HCEC 1CT (cell line): ENCODE measurements around the gene PLCB4.

ENCODE experiments used
- DNase-seq: peaks from one replicate; pipeline ENCODE4 v3.0.0-alpha.2; 2017

Gene PLCB4

DNA sequence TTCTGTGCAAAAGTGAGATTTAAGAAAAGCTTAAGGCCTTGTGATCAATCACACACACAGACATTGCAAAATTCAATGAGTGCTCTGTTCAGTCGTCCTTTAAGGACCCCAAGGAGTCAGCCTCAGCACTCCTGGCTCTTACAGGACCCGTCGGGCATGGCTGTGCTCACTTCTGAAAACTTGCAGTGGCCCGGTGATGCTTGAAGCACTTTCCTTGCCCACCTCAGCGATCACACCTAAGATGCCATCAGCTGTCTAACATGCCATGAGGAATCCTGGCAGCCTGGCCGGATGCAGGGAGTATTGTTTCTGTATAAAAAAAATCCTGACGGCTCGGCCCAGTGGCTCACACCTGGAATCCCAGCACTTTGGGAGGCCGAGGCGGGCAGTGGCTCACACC is 344.1 kb downstream of the PLCB4 start:
- no peak for DNase-seq

DNA sequence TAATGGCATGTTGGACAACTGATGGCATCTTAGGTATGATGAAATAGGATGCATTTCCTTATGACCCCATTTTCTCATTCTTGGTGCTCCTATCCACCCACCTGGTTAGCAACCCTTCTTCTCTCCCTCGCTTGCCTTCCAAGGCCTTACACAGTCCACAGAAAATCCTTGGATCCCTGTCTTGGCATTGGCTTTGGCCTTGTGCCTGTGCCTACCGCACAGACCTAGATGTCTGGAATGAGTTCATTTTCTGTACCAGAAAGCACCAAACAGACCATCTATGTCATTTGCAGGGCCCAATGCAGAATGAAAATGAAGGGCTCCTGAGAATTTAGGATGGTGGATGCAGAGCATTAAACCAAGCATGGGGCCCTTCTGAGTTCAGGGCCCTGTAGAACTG is 346.5 kb downstream of the PLCB4 start:
- DNase-seq, result no peak

DNA sequence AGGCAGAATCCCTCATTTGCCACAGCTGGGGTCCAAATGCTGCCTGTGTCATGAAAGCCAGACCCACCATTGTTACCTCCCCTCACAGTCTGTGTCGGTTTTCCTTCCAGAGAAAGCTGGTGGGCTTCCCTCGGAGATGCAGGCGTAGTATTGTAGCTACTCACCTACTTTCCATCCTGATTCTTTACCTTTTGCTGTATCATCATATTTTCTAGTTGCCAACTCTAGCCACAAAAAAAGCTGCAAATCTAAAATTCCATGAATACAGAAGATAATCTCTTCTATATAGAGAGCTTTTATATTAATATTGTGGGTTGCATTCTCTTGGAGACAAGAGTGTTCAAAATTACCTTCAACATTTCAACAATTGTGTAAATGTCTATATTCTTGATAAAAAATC is 347.5 kb downstream of the PLCB4 start:
- no peak for DNase-seq

DNA sequence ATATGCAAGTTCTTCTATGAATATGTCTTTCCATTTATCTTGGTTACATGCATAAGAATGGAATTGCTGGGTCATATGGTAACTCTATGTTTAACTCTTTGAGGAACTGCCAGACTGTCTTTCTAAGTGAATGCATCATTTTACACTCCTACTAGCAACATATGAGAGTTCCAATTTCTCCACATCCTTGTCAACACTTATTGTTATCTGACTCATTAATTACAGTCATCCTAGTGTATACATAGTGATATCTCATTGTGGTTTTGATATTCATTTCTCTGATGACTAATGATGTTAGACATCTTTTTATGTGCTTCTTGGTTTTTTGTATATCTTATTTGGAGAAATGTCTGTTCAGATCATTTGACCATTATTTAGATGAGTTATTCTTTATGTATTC is 348.8 kb downstream of the PLCB4 start:
- peak; percentile 91 for DNase-seq

DNA sequence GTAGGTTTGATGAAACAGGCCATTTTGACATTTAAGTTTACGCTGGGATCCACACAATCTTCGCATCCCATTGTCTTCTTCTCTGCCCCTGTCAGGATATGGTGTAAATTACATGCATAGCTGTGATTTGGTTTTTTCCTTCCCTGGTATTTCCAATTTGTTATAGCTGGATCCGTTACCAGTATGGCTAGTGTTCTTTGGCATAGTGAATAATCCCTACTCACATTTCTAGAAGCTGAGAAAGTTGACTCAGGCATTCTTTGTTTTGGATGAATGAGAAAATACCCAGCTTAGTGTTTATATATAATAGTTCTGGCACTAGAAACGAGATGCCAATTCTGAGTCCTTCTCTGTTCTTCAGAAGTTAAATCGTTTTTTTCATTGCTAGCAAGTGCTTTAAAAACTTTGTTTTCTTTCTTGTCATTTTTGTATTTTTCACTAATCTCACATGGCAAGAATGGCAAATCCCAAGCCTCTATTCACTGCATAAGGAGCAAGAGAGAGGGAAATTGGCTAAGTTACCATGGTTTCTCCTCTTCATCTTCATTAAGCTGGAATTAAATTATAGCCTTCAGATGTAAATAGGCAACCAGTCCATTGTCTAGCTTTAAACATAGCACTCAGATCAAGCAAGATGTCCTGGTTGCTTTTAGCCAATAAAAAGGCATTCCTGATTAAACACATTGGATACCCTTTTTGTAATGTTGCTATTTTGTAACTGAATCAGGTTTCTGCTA is 353.6 kb downstream of the PLCB4 start:
- DNase-seq, result no peak

DNA sequence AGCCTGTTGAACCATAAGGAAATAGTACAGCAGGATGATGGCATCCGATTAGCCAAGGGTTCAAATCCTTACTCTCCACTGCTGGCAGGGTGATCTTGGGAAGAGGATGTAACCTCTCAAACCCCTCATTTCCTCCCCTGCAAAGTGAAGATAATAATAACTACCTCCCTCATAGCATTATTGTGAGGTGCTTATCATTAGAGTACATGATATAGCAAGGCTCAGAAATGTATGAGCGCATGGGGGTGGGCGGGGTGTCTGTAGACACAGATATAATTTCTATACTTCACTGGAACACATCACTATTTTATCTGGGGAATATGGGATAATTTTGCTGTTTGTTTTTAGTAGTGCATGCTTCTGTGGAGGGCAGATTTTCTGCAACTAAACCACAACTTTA is 355.7 kb downstream of the PLCB4 start:
- no peak for DNase-seq

DNA sequence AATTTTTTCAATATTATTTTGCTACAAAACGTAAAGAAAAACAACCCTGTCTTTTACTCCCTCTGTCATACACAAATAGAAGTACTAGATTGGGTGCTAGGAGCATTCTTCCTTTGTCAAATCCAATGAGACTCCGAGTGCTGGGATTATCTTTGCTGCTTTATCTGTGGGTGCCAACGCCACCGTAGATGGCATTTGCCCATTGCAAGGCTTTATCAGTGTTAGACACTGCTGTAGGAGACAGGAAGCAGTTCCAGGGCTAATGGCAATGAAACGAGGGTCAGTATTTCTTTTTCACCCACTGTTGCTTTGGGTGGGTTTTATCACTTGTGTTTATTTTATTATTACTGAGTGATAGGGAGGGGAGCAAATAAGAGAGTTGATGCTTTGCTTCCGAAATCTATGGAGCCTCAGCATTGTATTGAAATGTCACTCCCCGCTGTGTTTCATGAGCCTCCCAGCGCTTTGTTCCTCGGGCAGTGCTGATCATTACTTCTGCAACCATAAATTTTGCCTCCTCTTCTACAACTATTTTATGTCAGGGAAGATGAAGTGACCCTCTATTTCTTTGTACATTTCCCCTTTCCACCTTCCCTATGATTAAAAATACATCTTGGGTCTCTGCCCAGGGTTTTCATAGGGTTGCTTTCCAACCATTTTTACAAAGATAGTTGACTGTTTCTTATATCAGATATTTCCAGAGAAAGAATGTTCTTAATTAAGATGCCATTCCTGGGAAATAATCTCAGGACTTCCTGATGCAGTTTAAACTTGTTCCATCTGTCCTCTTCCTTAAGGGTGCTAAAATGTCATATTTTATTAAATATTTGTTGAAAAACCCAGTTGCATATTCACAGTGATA is 358.8 kb downstream of the PLCB4 start:
- no peak for DNase-seq

DNA sequence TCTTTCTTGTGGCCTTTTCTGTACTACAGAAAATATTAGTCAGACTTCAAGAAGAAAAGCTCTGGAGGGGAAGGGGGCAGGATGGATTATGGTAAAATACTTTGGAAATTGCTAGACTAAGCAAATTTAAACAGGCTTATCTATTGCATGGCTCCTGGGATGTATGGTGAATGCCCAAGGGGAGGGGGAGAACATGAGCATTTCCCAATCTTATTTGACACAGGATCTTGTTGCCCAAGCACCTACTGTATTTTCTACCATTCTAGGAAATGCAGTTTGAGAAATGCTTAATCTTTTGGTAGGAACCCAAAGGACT is 359.4 kb downstream of the PLCB4 start:
- DNase-seq, result no peak

DNA sequence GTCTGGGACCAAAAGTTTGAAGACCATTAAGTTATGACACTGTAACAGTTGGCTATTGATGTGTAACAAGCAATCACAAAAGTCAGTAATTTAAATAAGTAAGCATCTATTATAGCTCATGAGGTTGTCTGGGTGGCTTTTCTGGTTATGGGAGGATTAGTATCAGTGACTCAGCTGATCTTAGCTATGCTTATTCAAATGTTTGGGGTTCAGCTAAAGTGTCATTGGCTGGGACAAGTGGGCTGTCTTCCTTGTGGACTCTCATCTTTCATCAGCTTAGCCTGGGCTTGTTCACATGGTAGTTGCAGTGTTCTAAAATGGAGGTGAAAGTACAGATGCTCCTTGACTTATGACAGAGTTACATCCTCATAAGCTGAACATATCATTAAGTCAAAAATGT is 370.9 kb downstream of the PLCB4 start:
- DNase-seq, result peak; percentile 20

DNA sequence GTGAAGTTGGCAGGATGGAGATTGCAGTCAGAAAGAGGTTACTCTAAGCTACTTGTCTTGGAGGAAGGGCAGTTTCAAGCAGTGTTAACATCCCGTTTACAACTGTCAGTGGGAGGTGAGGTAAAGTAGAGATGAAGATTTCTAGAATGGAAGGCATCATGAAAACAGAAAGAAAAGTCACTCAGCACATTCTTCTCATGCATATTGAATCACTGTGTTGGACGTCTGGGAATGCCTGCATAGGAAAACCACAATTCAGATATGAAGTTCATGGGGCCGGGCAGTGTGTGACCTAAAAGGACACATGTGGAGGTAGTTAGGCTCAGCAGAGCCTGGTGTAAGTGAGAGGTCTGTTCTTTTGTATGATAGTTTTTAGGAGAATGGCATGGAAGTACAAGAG is 372.0 kb downstream of the PLCB4 start:
- DNase-seq, result no peak

DNA sequence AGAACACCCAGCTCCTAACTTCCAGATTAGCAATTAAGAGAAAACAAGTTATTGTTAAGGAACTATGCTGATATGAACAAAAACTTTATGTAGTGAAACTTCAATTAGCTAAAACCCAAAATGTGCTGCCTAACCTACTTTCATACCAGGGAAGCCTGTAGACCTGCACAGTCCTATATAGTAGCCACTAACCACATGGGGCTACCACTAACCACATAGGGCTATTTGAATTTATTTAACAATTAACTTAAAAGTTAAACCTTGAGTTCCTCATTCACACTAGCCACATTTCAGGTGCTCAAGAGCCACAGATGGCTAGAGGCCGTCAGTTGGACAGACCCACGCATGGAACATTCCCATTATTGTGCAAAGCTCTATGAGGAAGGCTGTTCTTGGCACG is 373.1 kb downstream of the PLCB4 start:
- no peak for DNase-seq

DNA sequence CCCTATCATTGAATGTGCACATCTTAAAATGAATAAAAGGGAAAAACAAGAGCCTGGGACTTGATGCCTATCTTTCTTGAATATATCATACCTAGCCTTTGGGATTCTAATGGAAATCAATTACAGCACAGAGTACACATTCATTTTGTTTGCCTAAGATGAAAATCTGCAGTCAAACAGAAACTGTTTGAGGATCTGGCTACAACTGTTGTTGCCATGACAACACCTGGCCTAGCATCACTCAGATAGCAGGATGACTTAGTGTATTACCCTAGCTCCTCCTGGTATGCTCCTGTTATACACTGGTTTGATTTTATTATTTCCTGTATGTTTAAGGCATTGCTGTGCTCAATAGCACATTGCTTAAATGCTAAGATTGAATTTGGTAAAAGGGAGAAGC is 374.0 kb downstream of the PLCB4 start:
- DNase-seq, result no peak

DNA sequence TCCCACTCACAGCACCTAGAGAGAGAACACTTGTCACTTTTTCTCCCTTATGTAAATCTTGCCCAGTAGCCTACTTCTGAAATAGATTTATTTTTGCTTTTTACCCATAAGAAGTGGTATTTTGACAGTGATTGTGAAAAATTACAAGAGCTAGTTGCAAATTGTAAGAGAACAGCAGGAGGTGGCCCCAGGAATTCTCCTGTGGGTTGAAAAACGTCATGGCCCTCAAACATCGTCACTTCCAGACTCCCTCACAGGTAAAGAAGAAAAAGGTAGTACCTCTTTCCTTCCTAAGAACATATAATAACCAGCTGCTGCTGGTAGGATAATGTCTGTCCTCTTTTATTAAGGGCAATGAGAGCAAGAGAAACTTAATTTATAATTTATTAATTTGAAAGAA is 376.0 kb downstream of the PLCB4 start:
- DNase-seq, result no peak

DNA sequence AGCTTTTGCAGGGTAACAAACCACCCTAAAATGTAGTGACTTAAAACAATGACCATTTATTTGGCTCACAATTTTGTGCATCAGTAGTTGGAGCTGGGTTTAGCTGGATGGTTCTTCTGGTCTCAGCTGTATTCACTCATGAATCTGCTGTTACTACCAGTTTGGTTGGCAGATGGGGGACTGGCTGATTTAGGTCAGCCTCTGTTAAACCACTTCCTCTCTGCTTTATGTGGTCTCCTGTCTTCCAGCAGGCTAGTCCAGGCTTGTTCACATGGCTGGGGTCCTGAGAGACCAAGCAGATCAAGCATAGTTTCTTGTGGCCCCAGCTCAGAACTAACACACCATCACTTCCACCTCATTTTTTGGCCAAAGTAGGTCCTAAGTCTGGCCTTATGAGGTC is 378.3 kb downstream of the PLCB4 start:
- no peak for DNase-seq

DNA sequence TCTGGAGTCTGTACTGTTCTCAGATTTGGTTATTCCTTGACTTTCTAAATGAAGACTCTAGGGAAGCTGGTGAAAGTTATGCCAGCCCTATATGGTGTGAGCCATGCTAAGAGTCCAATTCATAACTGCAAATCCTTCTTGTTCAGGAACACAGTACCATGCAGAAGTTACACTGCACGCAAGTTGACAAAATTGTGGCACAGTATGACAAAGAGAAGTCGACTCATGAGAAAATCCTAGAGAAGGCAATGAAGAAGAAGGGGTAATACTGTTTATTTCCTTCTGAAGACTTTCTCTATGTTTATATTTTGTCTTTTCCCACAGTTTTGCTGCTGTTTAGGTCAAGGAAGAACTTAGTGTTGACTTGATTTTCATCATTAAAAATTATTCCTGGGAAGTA is 384.3 kb downstream of the PLCB4 start:
- DNase-seq, result no peak

DNA sequence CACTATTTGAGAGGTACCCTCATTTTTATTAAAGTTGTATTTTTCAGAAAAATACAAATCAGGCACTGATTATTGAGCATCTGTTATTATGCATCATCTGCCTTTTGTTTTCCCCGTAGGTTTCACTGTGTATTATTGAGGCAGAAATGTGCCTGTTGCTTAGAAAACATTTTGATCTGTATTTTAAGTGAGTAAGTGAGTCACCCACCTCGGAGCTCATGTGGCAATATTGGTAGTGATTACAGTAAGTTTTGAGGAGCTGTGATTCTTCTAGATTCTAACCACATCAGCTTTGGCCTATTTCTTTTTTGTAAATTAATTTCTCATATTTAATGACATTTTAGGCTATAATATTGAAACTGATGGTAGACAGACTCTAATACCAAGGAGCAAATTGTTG is 385.9 kb downstream of the PLCB4 start:
- DNase-seq, result peak; percentile 49

DNA sequence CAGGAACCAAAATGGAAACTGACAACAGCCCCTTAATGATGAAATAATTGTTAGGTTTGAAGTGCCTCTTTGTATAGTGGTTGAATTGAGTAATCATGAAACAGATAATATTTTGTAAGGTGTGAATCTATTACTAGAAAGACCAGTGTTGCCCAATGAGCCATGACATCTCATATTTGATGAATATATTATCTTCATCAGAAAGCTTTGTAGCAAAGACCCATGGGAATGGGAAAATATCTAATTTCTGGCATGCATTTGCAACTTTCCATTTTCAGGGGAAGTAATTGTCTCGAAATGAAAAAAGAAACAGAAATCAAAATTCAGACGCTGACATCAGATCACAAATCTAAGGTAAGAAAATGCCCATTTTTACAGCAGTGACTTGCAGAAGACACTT is 388.2 kb downstream of the PLCB4 start:
- no peak for DNase-seq

DNA sequence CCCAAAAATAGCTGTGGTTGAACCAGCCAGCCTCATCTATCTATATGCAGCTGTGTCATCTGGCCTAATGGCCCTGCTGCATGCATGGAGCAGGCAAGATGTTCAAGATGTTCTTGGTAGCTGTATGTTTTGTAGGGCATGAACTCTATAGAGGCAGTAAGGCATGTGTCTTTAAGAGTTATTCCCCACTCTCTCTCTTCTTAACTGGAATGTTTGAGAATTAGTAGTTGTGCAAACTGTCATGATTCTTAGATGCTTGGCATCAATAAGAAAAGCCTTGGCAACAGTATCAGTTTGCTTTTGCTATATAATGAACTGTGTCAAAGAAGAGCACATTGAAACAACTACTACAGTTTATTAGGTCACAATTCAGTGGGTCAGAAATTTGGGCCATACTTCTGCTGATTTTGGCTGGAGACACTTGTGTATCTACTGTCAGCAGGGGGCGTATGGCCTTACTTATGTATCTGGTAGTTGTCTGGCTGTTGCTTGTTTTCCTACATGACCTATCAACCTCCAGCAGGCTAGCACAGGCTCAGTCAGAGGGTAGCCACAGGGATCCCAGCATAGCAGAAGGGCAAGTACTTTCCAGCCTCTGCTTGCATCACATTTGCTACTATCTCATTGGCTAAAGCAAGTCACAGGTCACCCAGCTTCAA is 389.4 kb downstream of the PLCB4 start:
- DNase-seq, result peak; percentile 80

DNA sequence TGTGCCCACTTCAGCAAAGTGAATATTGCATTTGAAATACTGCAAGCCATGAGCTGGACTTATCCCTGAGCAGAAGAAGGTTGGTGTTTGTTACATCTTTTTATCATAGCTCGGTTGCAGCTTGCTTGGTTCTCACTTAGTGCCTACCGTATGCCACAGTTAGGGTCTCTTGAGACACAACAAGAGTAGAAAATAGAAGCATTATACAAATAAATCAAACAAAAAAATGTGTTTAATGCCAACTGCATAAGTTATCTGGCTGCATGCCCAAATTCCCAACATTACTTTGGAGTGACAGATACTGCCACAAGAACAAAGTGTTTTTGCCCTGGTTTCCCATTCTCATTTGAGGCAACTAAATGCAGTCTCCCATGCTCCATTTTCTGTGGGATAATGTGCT is 391.6 kb downstream of the PLCB4 start:
- DNase-seq, result peak; percentile 45

DNA sequence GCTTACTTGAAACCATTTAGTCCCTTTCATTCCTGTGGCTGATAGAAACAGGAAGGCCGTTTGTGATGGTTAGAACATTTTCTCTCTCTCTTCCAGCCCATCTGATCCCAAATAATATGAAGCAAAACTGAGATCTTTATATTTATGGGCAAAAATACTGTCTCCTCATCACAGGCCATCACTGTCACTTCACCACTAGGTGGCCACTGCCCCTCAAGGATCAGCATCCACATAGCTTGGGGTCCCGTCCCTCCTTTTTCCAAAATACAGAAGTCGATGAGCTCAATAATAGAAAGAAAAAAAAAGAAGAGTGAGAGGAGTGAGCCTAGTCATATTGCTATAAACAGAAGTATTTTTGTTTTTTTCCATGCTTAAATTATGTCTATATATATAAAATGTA is 399.1 kb downstream of the PLCB4 start:
- peak; percentile 13 for DNase-seq

DNA sequence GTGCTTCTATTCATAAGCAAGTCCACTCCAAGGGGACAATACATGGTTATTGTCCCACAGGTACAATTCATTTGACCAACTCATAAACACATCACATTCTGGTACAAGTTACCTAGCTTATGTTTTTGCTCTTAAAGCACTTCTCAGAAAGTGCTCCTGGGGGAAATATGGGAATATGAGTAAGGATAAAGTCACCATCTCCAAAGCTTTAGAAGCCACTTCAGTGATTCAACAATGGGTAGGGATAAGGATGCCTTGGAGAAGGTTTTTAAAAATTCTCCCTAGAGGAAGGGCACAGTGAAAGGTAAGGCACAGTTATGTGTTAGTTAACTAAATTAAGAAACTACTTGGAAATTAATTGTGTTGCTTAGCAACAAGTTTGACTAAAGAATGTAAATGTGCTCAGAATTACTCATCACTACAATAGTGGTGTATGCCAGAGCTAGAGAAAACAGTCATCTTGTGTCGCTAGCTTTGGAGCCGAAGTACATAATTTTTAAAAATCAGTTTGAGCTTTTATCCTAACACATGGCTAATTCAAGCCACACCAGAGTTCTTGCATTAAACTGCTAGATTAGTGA is 406.0 kb downstream of the PLCB4 start:
- DNase-seq, result peak; percentile 46

DNA sequence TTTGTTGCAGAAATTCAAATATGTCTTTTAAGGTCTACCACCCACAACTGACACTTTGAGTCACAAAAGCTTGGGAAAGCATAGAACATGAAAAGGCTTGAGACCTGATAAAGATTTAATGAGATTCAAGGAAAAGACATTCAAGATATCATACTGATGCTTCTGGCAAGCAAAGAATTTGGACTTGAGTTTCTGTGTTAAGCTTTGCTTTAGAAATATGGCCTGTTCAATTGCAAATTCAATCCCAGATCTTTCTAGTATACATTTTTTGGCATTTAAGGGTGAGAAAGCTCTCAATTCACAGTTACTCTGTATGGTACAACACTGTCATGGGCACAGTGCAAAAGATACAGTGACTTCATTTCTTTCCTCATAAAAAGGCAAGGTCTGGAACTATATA is 406.6 kb downstream of the PLCB4 start:
- no peak for DNase-seq

DNA sequence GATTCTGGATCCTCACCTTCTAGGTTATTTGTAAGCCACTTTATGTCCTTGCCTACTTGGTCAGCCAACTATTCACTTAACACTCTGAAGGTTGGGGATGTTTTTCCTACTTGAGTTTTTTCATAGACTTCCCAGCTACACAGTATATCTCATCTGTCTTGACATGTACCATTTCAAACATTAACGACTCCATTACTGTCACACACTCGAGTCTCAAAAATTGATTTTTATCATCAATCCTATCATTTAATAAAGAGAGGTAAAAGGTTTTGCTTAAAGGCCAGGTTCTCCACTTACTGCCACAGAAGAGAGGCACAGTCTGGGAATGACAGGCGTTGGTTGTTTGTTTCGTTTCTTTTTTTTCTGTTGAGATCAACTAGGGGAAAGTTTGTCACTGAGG is 407.3 kb downstream of the PLCB4 start:
- no peak for DNase-seq

DNA sequence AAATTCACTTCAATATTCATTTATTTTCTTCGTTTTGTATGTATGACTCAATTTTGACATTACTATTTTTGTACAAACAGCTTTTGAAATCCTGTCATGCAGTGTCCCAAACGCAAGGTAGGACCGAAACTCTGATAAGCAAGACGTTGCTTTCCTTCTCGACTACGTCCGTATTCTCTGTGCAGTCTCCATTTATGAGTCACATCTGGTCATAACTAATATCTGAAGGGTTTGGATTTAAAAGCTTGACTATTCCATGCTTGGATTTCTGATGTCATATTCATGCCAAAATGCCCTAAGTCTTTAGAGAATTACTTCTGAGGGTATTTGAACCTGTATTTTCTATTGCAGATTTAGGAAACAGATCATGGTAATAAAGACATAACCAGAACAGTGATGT is 407.8 kb downstream of the PLCB4 start:
- DNase-seq, result no peak
